HG02981 (cell line): ENCODE results near the gene MACROD2.

Experiments
- ATAC-seq: cut with Tn5 transposase; IDR thresholded peaks from one replicate; pipeline ENCODE4 v1.9.1; 2021; ENCODE audit warnings: mild to moderate bottlenecking, moderate library complexity; ENCODE audit not compliant: unreplicated experiment

Gene MACROD2

DNA sequence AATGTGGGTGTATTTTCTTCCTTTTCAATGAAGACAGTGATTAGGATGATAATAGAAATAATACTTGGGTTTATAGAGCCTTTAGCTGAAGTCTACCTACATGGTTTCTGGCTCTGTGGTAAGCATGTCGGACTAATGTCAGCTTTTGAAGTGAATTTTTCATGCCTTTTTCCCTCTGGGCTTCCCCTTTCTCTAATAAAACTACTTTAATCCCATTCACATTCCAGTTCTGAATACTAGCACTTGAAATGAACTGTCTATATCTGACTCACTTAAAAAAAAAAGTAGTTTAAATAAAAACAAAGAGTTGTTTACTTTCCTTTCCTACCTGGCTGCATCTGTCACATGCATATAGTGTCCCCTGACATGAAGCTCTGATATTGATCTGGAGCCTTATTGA lies 888.0 kb downstream of the MACROD2 start:
- ATAC-seq = no peak

DNA sequence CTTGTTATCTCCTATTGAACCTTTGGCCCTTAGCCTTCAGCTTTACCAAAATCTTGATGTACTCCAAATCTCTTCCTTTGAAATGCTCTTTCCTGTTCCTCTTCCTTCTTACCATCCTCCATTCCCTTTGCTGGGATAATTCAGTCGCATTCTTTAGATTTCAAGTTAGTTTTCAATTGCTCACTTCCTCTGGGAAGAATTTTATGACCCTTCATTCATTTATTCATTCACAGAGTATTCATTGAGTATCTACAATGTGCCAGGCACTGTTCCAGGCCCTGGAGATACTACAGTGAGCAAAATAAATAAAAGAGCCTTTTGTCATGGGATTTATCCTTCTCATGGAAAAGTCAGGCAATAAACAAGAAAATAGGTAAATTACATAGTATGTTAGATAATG lies 890.3 kb downstream of the MACROD2 start:
- ATAC-seq = no peak

DNA sequence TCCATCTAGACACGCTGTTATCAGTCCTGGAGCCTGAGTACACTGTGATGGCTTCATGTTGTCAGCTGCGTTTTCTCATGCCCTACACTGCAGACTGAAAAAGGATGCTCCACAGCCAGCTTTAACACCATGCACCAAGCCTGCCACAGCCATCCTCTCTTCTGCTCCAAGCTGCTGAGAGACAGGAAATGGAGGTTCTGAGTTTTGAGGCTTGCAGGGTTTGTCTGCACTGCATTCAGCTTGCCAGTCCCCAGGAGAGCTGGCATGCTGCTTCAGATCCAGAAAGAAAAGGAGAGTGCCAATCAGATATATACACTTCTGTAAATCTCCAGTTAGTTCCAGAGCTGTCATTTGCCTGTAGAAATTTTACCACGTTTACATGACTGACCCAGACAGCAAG lies 892.8 kb downstream of the MACROD2 start:
- ATAC-seq = no peak

DNA sequence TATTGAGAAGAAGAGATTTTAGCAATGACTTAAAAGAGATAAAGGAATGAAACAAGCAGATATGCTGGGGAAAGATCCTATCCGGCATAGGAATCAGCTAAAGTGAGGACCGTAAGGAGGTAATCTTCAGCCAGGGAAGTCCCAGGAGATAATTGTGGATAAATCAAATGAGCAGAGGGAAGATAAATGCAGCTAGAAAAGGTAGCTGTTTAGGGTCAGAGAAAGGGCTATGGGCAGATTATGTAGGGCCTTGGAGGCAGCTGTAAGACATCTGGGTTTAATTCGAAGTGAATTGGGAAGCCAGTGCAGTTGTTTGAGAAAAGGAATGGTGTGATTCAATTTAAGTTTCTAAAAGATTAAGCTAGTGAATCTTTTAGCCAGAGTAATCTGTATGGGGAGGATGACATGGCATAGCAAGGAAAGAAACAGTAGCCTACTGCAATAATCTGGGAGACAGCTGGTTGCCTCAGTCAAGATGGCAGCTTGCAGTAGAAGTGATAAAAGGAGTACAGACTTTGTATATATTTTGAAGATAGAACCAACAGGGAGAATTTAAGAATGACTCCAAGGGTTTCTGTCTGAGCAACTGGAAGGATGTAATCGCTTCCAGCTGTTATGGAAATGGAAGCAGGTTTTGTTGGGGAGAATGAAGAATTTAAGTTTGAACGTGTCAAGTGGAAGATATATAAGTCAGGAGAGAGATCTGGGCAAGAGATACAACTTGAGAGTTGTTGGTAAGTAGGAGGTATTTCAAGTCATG lies 894.4 kb downstream of the MACROD2 start:
- no peak for ATAC-seq

DNA sequence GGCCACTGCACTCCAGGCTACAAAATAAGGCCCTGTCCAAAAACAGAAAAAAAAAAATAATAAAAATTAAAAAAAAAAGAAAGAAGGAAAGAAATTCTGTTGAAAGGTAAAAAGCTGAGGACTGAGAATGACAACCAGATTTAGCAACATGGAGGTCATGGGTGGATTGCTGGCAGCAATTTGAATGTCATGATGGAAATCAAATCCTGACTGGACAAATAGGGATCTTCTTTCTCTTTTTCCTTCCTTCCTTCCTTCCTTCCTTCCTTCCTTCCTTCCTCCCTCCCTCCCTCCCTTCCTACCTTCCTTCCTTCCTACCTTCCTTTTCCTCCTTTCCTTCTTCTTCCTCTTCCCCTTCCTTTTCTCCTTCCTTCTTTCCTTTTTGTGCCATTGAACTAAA lies 895.4 kb downstream of the MACROD2 start:
- no peak for ATAC-seq

DNA sequence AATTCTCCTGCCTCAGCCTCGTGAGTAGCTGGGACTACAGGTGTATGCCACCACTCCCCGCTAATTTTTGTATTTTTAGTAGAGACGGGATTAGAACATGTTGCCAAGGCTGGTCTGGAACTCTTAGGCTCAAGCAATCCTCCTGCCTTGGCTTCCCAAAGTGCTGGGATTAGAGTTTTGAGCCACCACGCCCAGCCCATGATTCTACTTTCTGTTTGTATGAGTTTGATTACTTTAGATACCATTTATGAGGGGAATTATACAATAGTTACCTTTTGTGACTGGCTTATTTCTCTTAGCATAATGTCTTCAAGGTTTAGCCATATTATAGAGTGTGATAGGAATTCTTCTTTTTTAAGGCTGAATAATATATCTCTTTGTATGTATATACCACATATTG lies 897.5 kb downstream of the MACROD2 start:
- ATAC-seq = no peak

DNA sequence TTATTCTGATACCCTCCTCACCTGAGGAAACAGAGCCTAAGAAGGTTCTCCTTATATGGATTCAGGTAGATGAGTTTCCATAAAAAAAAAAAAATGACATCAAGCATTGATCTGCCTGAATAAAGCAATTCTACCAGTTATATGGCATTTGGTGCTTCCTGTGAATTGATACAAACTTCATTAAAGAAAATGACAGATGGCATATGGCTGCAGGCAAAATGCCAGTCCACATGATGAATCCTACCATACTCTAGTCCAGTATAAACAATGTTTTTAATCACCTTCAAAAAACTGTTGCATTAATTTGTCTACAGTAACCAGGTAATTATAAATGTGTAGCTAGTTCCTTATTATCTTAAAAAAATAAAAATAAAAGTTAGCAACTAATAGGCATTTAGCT lies 901.3 kb downstream of the MACROD2 start:
- no peak for ATAC-seq

DNA sequence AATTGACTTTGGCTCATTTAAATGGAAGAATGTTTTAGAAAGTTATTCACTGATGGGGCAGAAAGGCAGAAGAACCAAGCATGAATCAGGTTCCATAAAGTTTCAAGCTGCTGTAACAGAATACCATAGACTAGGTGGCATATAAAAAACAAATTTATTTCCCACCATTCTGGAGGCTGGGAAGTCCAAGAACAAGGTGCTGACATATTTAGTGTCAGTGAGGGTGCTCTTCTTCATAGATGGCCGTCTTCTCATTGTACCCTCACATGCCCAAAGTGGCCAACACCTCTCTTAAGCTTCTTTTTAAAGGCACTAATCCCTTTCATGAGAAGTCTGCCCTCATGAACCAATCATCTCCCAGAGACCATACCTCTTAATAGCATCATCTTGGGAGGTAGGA lies 902.3 kb downstream of the MACROD2 start:
- ATAC-seq = no peak

DNA sequence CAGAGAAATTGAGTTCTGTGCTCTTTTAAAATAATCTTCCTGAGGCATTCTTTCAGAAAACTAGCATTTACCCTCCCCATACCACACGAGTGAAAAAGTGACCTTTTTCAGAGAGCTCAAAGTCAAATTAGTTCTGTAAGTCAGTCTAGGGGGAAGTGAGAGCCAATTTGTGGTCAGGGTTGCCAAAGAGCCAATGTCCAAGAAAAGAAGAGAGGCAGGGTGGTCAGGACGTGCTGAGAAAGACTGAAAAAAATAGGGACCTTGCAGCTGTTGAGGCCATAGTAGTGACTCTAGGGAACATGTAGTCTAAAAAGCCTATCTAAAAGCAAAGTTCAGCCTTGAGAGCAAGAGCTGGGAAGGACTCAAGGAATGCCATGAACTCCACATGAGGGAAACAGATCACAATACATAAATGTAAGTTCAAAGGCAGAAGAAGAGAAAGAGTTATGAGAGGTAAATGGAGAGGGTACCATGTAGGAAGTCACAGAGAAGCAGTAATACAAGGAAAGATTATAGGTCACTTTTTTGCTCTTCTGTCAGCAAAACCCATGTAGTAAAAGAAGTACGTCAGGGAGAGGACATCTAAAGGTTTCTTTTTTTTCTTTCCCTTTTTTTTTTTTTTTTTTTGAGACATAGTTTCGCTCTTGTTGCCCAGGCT lies 907.2 kb downstream of the MACROD2 start:
- ATAC-seq = peak; percentile 96

DNA sequence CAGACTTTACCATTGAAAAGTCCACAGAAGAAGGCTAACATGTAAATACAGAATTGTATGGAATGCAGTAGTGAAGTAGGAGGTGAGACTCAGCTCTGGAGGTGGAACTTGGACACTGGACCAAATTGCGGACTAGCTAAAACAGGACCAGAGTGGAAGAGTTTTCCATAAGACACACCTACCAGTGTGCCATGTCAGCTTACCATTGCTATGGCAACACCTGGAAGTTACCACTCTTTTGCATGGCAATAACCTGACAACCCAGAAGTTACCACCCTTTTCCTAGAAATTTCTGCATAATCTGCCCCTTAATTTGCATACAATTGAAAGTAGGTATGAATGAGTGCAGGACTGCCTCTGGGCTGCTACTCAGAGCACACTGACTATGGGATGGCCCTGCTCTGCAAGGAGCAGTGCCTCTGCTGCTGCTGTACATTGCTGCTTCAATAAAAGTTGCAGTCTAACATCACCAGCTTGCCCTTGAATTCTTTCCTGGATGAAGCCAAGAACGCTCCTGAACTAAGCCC lies 911.7 kb downstream of the MACROD2 start:
- ATAC-seq = no peak

DNA sequence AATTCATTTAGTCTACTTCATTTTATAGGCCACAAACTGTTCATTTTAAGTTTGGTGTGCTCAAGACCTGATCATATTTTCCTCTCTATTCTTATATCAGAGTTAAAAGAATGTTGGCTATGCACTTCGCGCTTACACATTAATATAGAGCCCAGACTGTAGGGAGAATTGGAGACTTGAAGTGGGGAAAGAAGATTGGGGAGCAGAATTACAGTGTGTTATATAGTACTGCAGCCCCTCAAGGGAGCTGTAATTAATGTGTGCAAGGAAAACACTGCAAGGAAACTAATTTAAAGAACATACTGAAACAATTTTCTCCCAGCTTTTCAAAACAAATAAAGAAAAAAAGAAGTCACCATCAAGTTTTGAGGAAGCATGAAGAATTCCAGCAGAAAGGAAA lies 914.8 kb downstream of the MACROD2 start:
- ATAC-seq = no peak

DNA sequence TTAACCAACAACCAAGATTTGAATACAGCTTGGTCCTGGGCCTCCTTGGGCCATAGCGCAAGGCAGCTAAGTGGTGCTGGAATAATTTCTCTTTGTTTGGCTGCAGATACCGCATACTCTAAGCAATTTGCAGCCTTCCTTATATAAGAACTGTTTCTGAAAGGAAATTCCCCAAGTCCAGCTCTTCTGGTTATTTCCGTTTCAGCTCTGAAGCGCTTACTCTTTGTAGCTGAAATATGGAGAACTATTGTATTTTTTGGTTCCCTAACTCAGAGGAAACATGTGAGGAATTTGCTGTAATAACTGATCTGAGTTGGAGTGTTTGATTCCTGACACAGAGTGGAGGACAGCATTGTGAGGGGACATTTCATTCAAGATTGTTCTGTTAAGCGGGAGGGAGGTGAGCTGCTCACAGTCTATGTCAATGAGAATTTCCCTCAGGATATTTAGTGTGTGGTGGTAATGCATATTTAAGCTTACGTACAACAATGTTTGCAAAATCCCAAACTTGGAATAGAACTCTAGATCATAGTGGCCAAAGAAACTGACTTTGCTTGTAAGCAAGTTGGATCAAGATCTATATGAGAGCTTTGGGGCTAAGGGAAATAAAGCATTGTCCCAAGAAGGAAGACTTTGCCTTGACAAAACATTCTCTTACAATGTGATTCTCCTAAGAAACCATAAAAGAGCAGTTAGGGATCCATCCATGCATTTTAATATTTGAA lies 918.7 kb downstream of the MACROD2 start:
- ATAC-seq = no peak

DNA sequence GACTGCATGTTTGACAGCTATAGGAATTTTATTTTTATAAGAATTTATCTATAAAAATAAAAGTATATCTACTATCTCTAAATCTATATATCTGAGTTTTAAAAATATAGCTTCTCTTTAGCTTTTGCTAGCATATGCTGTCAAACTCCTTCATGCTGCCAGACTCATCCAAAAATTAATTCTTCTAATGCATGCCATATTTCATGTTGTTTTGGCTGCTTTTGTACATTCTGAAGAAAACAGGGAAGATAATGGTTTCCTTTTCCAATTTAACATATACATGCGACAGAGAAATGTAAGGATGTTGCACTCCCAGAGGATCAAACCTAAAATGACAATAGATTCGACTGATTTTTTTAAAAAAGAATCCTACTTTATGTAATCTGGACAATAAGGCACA lies 919.3 kb downstream of the MACROD2 start:
- no peak for ATAC-seq

DNA sequence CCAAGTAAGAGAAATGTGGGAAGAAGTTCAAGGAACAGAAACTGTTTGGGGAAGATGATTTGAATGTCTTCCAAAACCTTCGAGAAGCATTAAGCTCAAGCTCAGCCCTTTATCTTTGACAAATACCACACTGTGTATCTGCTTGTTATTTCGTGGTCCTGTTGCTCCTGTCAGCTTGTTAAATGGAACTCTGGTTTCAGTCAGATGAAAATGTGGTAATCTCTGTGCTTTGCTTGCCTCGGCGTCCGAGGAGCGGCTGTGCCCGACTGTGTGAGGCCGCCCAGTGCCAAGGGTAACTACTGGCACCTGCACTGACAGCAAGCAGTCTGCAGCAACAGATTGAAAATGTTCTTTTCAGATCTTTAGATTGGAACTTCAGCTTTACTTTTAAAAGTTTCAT lies 920.0 kb downstream of the MACROD2 start:
- ATAC-seq = no peak

DNA sequence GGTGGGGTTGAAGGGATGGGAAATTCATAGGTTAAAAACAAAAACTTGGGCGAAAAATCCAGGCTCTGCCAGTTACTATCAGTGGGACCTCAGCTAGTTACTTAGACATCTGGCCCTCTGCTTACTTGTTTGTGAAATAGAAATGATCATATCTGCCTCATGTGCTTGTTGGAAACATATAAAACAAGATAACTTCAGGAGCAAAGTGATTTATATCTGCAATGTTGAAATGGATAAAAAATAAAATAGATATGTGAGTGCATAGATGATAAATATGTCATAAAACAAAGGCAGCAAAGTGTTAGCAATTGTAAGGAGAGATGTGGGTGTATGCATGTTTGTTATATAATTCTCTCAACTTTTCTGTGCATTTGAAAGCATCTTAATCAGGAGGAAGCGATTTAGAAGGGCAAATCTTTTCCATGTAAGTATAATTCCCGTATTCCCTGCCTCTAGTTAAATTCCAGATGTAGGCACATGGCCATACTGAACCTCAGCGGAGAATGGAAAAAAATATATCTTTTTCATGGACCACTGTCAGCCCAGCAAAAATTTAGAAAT lies 921.1 kb downstream of the MACROD2 start:
- no peak for ATAC-seq

DNA sequence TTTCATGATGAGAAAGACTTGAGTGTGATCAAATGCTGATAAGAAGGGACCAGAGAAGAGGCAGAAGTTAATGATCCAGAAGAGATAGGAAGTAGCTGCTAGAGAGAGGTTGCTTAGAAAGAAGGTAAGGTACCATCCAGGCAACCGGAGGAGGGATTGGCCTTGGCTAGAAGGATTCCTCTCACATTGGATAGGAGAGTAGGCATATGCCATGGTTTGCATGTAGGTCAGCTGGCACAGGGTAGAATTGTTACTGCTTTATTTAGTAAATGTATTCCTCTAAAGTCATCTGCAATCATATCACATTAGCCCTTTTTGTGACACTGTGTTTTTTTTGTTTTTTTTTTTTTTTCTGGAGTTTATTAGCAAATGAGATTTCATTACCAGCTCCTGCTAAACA lies 923.0 kb downstream of the MACROD2 start:
- ATAC-seq = no peak

DNA sequence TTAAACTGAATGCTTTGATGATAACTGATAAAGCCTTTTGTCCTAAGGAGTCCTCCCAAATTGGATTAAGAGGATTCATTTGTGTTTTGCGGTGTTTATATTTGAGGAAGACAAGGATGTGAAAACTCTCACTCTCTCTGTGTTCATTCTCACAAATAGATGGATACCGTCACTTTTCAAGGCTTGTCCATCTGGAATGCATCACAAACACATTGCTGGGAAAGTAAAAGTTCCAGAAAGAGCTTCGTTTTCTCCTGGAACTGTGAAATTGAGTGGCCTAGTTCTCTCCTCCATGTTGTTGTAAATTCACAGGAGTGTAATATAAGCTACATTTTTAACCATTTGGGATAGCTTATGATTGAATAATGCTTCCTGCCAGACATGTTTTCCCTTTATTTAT lies 923.7 kb downstream of the MACROD2 start:
- ATAC-seq = no peak

DNA sequence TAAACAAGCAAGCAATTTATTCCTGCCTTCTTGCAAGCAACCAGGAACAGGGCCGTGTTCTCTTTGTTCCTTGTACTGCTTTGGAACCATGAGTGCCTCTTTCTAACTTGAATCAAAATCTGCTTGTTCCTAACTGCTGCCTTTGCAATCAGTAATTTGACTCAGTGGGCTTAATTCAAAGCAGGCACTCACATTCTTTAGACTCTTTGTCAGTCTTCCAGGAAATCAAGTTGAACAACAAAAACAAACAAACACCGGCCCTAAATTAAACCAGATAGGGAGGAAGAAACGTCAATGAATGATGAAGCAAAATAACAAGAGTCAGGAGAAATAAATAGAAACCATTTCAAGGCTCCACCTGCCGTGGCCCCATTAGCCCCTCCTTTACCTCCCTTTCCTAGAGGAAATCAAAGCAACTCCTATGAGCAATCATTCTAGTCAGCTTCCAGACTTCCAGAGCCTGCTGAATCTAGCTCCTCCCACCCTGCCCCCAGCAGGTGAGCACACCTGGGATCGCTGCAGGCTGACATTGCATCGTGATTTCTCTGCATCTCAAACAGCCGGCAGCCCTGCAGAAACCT lies 924.3 kb downstream of the MACROD2 start:
- no peak for ATAC-seq

DNA sequence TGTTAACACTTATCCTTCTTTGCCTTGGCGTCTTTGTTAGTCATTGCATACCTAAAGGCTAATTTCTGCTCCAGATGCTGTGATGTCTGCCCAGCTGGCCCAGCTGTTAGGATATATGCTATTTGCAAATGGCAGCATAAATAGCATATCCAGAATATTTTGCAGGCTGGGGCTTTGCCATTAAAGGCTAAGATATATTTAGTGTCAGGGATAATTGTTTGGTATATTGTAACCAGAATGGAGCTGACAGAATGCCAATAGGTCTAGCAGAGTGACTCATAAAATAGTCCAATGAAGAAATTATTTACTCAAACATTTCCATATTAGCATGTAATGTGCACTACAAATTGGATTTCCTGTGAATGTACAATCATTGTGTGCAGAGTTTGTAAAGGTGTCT lies 926.2 kb downstream of the MACROD2 start:
- no peak for ATAC-seq

DNA sequence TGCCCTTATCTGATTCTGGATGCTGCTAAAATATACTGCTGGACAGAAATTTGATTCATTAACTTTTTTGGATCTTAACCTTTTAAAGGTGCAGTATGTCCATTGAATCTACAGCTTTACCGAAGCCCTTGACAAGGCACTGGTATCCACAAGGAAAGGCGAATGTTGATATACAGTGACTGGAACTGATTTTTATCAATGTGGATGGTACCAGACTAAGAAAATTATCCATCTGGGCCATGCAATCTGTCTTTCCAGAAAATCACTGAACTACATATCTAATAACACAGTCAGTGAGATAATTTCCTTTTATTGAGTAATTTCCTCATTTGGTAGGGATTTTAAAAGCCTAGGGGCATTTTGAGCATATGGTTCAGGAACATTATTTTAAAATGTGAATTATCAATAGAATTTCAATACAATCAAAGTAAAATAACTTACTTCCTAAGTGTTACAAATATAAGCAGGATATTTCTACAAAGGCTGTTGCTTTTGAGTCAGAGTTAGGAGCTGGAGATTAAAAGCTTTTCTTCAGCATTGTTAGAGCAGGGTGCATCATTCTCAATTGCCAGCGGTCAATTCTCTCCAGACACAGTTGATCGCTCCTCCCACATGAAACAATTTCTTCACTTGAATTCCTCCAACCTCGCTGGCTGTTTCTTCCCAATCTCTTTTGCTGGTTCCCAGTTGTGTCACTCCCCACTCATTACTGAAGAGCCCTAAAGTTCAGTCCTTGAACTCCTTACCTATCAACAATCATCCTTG lies 927.4 kb downstream of the MACROD2 start:
- no peak for ATAC-seq
